ENCODE data around the gene DCANP1. TPM values are rescaled to one million over a fixed set of nuclear protein-coding genes. Genes with fewer than 3 reads are reported as not detected.

Gene DCANP1
- total and polyA plus RNA-seq, 10 donors: 0.23 to 2.4 (median 0.71) TPM

GRCh38 chr5:135489466-135490244 is 42.5 kb upstream of the DCANP1 start:
- Histone ChIP-seq H3K36me3 (no peaks in the 10 kb centered on the region), H3K27me3 (replicated peaks in 1 of 7) (peaks cover 3 to 97% (median 52%) of the 10 kb centered on the region in 7 donors), H3K9me3 (no peaks in the 10 kb centered on the region), H3K4me3 (peak overlapping the region in 4 of 8 donors; percentile 4 to 35 (median 18)), H3K4me1 (peaks cover 0 to 41% (median 25%) of the 10 kb centered on the region in 6 donors), H3K27ac (no peak overlapping the region)
- intact Hi-C loops (cut with DNase I; ENCODE audit: low total_unique reads): no loop called here
- 4 to 17% (median 7%) methylated on average over 36 to 53 of the region's 53 CpGs for WGBS, 5 donors
- TF ChIP-seq POLR2A (IDR thresholded peaks at IDR 0.05) (no peak), POLR2AphosphoS5 (IDR thresholded peaks at IDR 0.05) (no peak), CTCF (IDR thresholded peaks at IDR 0.05 in 8 of 11, conservative IDR thresholded peaks at IDR 0.05 in 3 of 11) (no peak)
- DNase-seq: no peak

- intact Hi-C loops (cut with DNase I; ENCODE audit: low total_unique reads): no loop called here
- H3K4me3 ChIP-seq: peak overlapping the region in 4 of 8 donors; percentile 4 to 34 (median 18)
- 3 to 6% (median 4%) methylated on average over 17 to 44 of the region's 44 CpGs for WGBS, 5 donors
Observed at GRCh38 chr5:135488727-135489465, 41.7 kb upstream of the DCANP1 start.

GRCh38 chr5:135487839-135488514 is 40.8 kb upstream of the DCANP1 start:
- TF ChIP-seq CTCF (IDR thresholded peaks at IDR 0.05 in 8 of 11, conservative IDR thresholded peaks at IDR 0.05 in 3 of 11): no peak
- no peak for TF ChIP-seq POLR2A (IDR thresholded peaks at IDR 0.05)
- no peak for TF ChIP-seq POLR2AphosphoS5 (IDR thresholded peaks at IDR 0.05)
- Histone ChIP-seq H3K4me3 (no peak overlapping the region), H3K9me3 (no peaks in the 10 kb centered on the region), H3K4me1 (peaks cover 0 to 41% (median 25%) of the 10 kb centered on the region in 6 donors), H3K27me3 (replicated peaks in 1 of 7) (peaks cover 3 to 85% (median 52%) of the 10 kb centered on the region in 7 donors), H3K36me3 (no peaks in the 10 kb centered on the region), H3K27ac (no peak overlapping the region)
- no peak for DNase-seq
- intact Hi-C loops (cut with DNase I; ENCODE audit: low total_unique reads): no loop called here
- 18 to 32% (median 30%) methylated on average over 11 of the region's 11 CpGs for WGBS, 5 donors

More at GRCh38 chr5:135488727-135489465, 41.7 kb upstream of the DCANP1 start:
- Histone ChIP-seq H3K27ac (peak overlapping the region in 2 of 8 donors; percentile 12 to 26), H3K27me3 (replicated peaks in 1 of 7) (peaks cover 3 to 92% (median 52%) of the 10 kb centered on the region in 7 donors), H3K4me1 (peaks cover 0 to 41% (median 25%) of the 10 kb centered on the region in 6 donors), H3K36me3 (no peaks in the 10 kb centered on the region), H3K9me3 (no peaks in the 10 kb centered on the region)
- DNase-seq: no peak
- no peak for TF ChIP-seq CTCF (IDR thresholded peaks at IDR 0.05 in 8 of 11, conservative IDR thresholded peaks at IDR 0.05 in 3 of 11)
- peak in 2 of 3 donors; percentile 7 to 27 for TF ChIP-seq POLR2AphosphoS5 (IDR thresholded peaks at IDR 0.05)
